Pancreas (tissue), 10 donors: ENCODE measurements around the gene IGSF21. TPM values are rescaled to one million over a fixed set of nuclear protein-coding genes. Genes with fewer than 3 reads are reported as not detected.

Source experiments
- ATAC-seq, 4 donors: fragments of 200-7000 bp; cut with Tn5 transposase; one replicate each; pipeline versions ENCODE4 v1.8.0 to v1.9.1; 2020; ENCODE audit warnings: mild to moderate bottlenecking in 4 of 4, moderate library complexity in 4 of 4
- DNase-seq, 6 donors: peaks; one replicate each; pipeline ENCODE4 v3.0.0-alpha.2; 2020
- FAIRE-seq: peaks from 2 replicates; lab custom pipeline; 2012; peaks lifted over from hg19 to GRCh38; lab: Jason Lieb, UNC
- H3K27ac ChIP-seq, 4 donors: fragments of 200-600 bp; sonication (generic); 1 replicate in 3 of 4; 2 replicates in 1 of 4; pipeline versions ENCODE4 v1.5.0 to v1.8.0; 2020
- H3K27me3 ChIP-seq, 4 donors: fragments of 200-600 bp; one replicate each; pipeline ENCODE4 v1.8.0; 2021
- H3K36me3 ChIP-seq, 3 donors: fragments of 200-600 bp; sonication (generic) in 1 of 3; one replicate each; pipeline versions ENCODE4 v1.5.0 to v1.8.0; 2020 to 2021
- H3K4me1 ChIP-seq, 3 donors: fragments of 200-600 bp; one replicate each; pipeline ENCODE4 v1.8.0; 2021
- H3K4me3 ChIP-seq, 4 donors: fragments of 200-600 bp; sonication (generic) in 2 of 4; one replicate each; pipeline versions ENCODE4 v1.5.0 to v1.8.0; 2020 to 2021
- H3K9me3 ChIP-seq, 4 donors: fragments of 200-600 bp; one replicate each; pipeline ENCODE4 v1.8.0; 2021
- WGBS, 2 donors: extraction: QIAGEN DNeasy Blood & Tissue Kit; methylation state at CpG; one replicate each; pipeline ENCODE4 v1.1.7; 2013; 5-methylcytosine and 5-hydroxymethylcytosine counted together
- intact Hi-C, 3 donors: fragments of 100-400 bp; cut with DNase I; formaldehyde crosslinking; loops; one replicate each; pipeline versions ENCODE4 v1.11.1 to v1.14.2; 2022
- polyA plus RNA-seq, 2 donors: library from polyadenylated mRNA; stranded (reverse); fragments of 200-250 nt; gene quantifications; one replicate each; pipeline ENCODE4 v1.2.3, GENCODE V29; 2013
- total RNA-seq, 6 donors: library from RNA; stranded (reverse); fragmentation: NEBNext Ultra II Directional in 4 of 6; extraction: Animal tissue kit (Norgen Biotek cat#: 25700) in 4 of 6; gene quantifications; one replicate each; pipeline versions ENCODE4 v1.2.1 to v1.2.4, GENCODE V29; 2021 to 2023
- TF ChIP-seq, protein P1 (sequence below), 4 donors: fragments of 200-600 bp; sonication (generic) in 3 of 4; IDR thresholded peaks; one replicate each; pipeline versions ENCODE4 v1.5.0 to v1.8.0; 2021; ENCODE audit warnings: antibody characterized with exemption in 4 of 4
- donor health status: healthy with polysubstance abuse.
- donor health status: DM: no; HTN: no; CAD: no; lungs with moderate emphysema.
- donor health status: DM: no; HTN: no; CAD: no.
- donor health status: control.
- donor health status: control.
- donor health status: Bipolar disorder and iron deficiency.
- donor health status: DM: yes; HTN: yes; CAD: no.
- donor health status: DM: no; HTN: no; CAD: no.
- donor health status: DM: no; HTN: no; CAD: no.
- donor health status: DM: yes; HTN: yes; CAD: no.

IGSF21 gene
- total and polyA plus RNA-seq, 8 donors: 0.28 to 1.3 (median 0.92) TPM; not detected in 1

- intact Hi-C loops: no loop called here
- ATAC-seq (no peak), FAIRE-seq (no peak), DNase-seq (no peak)
- H3K36me3 ChIP-seq: no peaks in the 10 kb centered on the region
- no peaks in the 10 kb centered on the region for H3K27me3 ChIP-seq
- H3K4me1 ChIP-seq: no peaks in the 10 kb centered on the region
- no peak overlapping the region for H3K27ac ChIP-seq
- WGBS, 2 donors: 50 to 62% methylated on average over 2 to 3 of the region's 3 CpGs
- TF ChIP-seq, protein P1, sequence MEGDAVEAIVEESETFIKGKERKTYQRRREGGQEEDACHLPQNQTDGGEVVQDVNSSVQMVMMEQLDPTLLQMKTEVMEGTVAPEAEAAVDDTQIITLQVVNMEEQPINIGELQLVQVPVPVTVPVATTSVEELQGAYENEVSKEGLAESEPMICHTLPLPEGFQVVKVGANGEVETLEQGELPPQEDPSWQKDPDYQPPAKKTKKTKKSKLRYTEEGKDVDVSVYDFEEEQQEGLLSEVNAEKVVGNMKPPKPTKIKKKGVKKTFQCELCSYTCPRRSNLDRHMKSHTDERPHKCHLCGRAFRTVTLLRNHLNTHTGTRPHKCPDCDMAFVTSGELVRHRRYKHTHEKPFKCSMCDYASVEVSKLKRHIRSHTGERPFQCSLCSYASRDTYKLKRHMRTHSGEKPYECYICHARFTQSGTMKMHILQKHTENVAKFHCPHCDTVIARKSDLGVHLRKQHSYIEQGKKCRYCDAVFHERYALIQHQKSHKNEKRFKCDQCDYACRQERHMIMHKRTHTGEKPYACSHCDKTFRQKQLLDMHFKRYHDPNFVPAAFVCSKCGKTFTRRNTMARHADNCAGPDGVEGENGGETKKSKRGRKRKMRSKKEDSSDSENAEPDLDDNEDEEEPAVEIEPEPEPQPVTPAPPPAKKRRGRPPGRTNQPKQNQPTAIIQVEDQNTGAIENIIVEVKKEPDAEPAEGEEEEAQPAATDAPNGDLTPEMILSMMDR (IDR thresholded peaks at IDR 0.05): no peak
- H3K9me3 ChIP-seq: no peaks in the 10 kb centered on the region
- no peak overlapping the region for H3K4me3 ChIP-seq
Observed at GRCh38 chr1:18062185-18062584, 45.4 kb upstream of the IGSF21 start.

- Histone ChIP-seq H3K4me1 (no peaks in the 10 kb centered on the region), H3K27ac (no peak overlapping the region), H3K36me3 (no peaks in the 10 kb centered on the region), H3K4me3 (no peak overlapping the region), H3K27me3 (no peaks in the 10 kb centered on the region), H3K9me3 (no peaks in the 10 kb centered on the region)
- ATAC-seq (peak; percentile 67 to 88 (median 77)), FAIRE-seq (no peak), DNase-seq (peak in 3 of 6 donors; percentile 11 to 32 (median 17))
- 2 to 4% methylated on average over 7 of the region's 7 CpGs for WGBS, 2 donors
- TF ChIP-seq, protein P1 (IDR thresholded peaks at IDR 0.05): no peak
- intact Hi-C loops: no loop called here
Observed at GRCh38 chr1:18064534-18064933, 43.1 kb upstream of the IGSF21 start.

DNA sequence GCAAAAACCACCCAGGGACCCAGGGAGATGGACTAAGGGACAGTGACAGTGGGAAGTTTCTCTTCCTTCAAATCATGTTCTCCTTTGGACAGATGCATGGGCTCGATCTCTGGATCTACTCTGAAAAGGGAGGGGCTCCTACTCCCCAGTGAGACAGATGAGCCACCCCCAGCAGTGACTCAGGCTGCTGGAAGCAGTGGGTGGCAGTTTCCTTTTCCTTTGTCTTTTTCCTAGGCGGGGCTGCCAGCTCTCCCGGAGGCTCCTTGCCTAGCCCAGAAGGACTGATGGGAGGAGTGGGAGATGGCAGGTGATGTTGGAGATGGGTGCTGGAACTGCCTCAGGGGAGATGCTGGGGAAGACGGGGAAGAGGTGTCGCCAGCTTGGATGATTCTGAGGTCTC lies 41.0 kb upstream of the IGSF21 start:
- H3K36me3 ChIP-seq: no peaks in the 10 kb centered on the region
- intact Hi-C loops: no loop called here
- H3K27me3 ChIP-seq: no peaks in the 10 kb centered on the region
- TF ChIP-seq, protein P1 (IDR thresholded peaks at IDR 0.05): no peak
- H3K9me3 ChIP-seq: no peaks in the 10 kb centered on the region
- H3K4me1 ChIP-seq: no peaks in the 10 kb centered on the region
- H3K27ac ChIP-seq: no peak overlapping the region
- DNase-seq (no peak), ATAC-seq (no peak), FAIRE-seq (no peak)
- no peak overlapping the region for H3K4me3 ChIP-seq
- 70 to 76% methylated on average over 5 of the region's 5 CpGs for WGBS, 2 donors

DNA sequence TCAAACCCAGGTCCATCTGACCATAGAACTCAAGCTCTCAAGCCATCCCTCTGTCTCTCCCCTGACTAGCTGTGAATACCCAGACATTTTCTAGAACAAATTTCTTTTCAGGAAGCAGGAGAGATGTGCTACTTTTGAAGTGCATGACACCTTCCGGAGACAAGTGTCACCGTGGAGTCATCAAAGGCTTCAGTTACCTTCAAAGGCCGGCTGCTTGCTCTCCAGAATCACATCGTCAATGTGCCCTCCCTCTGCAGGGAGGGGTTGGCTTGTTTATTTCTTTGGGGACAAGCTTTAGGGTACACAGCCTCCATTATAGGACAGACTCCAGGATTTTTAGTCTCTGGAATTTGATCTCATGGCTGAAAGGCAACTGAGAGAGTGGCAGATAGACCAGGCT lies 37.7 kb upstream of the IGSF21 start:
- Histone ChIP-seq H3K4me3 (no peak overlapping the region), H3K27ac (no peak overlapping the region), H3K4me1 (no peaks in the 10 kb centered on the region), H3K9me3 (no peaks in the 10 kb centered on the region), H3K36me3 (no peaks in the 10 kb centered on the region), H3K27me3 (no peaks in the 10 kb centered on the region)
- WGBS, 2 donors: 60 to 62% methylated on average over 4 of the region's 4 CpGs
- no peak for ATAC-seq
- DNase-seq: no peak
- intact Hi-C loops: no loop called here
- FAIRE-seq: no peak
- TF ChIP-seq, protein P1 (IDR thresholded peaks at IDR 0.05): no peak

- whole genome bisulfite sequencing, 2 donors: 58 to 62% methylated on average over 9 of the region's 9 CpGs
- intact Hi-C loops: no loop called here
- Histone ChIP-seq H3K27me3 (no peaks in the 10 kb centered on the region), H3K4me3 (no peak overlapping the region), H3K27ac (no peak overlapping the region), H3K36me3 (no peaks in the 10 kb centered on the region), H3K9me3 (no peaks in the 10 kb centered on the region), H3K4me1 (no peaks in the 10 kb centered on the region)
- TF ChIP-seq, protein P1 (IDR thresholded peaks at IDR 0.05): no peak
- FAIRE-seq: no peak
- no peak for ATAC-seq
- no peak for DNase-seq
Observed at GRCh38 chr1:18072066-18072465, 35.5 kb upstream of the IGSF21 start.
